ENCODE measurements around the gene AVP.
"Not testable (repeated sequence)": the region's sequence is repeated elsewhere in the genome, so short reads cannot be mapped to it uniquely, and the experiment has no call there.

The AVP gene

DNA sequence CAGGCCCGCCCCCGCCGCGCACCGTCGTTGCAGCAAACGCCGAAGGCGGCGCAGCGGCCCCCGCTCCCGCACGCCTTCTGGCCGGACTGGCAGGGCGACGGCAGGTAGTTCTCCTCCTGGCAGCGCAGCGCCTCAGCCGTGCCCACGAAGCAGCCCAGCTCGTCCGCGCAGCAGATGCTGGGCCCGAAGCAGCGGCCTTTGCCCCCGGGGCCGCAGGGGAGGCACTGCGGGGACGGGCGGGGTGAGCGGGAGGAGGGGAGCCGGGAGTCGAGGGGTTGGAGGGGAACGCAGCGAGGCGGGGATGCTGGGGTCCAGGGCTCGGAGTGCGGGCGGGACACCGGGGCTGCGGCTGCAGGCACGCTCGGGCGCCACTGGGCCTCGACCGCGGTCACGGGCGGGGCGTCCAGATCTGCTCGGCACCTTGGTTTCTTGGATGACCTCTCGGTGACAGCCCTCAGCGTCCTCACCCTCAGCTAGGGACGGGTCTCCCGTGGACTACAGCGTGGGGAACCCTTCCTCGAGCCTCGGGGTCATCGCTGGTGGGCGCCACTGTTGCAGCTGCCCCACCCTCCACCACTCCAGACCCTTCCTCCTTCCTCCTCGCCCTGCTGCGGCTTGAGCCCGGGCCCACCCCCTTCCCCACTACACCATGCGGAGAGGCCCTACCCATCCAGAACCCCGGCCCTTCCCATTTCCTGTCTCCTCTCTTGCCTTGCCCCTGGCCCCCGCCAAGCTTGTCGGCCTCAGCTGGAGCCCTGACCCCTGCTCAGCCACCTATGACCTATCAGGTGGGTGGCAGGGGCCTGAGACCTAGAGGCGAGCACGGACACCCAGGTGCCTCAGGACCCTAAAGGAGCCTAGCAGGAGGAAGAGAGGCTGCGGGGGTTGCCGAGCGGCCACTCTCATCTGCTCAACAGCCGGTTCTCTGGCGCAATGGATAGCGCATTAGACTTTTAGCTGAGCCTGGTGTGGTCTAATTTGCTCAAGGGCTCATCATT, 1.3 kb downstream of the AVP start:
- DNase-seq: no peak

DNA sequence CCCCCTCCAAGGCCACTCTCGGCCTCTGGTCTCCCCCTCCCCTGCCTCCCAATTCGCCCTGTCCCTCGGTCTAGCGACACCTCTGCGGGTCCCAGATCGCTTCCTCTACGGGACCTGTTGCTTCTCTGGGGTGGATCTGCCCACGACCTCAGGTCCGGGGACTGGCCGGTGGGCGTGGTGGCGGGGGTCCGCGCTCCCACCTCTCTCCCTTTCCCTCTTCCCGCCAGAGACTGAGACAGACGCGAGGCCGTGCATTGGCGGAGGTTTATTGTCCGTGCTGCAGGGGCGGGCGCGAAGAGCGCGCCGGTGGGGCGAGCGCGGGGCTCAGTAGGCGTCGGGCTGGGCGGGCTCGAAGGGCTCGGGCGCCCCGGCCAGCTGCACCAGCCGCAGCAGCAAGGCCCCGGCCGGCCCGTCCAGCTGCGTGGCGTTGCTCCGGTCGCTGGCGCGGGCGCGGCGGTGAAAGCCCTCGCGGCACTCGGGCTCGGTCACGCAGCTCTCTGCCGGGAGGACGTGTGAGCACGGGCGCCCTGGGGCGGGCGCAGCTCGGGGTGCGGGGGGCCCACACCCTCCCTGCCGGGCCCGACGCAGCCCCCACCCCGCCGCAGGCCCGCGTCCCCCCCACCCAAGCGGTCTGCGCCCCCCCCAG, 2.1 kb downstream of the AVP start:
- no peak for DNase-seq

DNA sequence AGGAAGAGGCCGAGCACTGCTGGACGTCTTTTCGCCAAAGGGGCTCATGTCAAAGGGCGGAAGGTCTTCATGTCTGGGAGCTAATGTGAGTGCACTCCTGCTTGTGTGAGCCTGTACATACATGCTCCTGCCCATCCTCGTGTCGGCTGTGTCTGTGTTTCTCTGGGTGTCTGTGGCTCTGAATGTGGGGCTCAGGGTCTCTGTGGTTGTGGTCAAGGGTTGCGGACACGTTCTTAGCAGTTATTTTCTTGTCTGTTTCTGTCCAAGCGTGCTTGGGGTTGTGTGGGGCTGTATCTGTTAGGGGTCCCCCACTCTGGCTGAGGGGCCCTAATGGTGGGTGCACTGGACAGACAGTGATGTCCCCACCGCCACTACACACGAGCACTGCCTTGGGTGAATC, 2.9 kb downstream of the AVP start:
- DNase-seq: no peak

DNA sequence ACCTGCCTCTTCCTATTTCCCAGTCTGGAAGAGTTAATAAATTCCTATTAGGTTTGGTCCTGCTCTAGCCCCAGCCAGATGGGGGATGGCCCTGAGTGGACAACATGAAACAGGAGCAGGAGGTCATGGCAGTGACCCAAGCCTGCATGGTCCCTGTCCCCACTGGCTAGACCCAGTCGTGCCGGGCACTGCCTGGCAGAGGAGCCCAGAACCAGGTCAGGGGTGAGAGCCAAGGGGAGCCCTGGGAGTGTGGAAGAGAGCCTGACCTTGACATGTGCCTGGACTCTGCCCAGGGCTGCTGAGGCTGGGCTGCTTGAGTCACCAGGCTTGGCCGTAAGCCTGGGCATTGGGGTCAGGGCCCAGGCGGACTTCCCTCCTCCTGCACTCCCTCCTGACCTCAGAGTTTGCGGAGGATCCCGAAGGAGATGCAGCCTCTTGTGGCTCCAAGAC, 3.6 kb downstream of the AVP start:
- no peak for DNase-seq

DNA sequence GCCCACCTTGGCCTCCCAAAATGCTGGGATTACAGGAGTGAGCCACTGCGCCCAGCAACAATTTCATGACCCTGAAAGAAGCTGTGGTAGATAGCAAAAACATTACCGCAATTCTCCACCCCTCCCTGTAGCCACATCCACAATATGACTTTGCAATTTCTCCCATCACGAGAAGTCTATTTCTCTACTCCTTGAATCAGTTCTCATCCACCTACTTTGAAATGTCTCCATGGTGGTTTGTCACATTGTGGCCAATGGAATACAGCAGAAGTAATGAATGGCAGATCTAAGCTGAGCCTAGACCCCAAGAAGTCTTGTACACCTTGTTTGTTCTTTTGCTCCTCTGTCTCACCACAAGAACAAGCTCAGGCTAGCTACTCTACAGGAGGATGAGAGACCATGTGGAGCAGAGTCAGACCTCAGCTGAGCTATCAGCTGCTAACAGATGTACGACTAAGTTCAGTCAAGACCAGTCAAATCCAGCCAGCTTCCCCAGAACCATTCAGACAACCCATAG, 6.8 kb downstream of the AVP start:
- no peak for DNase-seq

DNA sequence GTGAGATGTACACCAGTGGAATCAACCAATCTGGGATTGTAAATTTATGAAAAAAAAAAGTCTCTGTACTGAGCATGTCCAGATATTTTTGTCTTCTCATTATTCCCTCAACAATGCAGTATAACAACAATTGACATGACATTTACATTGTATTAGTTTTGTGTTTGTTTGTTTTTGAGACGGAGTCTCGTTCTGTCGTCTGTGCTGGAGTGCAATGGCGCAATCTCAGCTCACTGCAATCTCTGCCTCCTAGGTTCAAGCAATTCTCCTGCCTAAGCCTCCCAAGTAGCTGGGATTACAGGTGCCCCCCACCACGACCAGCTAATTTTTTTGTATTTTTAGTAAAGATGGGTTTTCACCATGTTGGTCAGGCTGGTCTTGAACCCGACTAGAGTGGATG, 9.2 kb downstream of the AVP start:
- DNase-seq: not testable (repeated sequence)

DNA sequence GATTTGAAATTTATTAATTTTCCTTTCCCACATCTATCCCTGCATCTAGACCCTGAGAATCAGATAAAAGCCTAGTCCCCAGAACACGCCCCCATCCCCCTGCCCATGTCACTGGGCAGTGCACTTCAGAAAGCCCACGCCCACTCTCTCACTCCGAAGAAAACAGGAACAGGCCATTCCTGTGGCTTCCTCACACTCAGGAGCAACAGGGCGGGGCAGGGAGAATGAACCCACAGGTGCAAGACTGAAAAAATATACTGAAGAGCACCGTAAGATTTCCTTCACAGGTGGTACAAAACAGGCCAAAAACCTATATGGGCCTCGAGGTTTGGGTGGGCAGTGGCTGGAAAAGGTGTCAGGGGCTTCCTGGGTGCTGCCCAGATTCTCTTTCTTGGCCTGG, 9.7 kb downstream of the AVP start:
- no peak for DNase-seq

DNA sequence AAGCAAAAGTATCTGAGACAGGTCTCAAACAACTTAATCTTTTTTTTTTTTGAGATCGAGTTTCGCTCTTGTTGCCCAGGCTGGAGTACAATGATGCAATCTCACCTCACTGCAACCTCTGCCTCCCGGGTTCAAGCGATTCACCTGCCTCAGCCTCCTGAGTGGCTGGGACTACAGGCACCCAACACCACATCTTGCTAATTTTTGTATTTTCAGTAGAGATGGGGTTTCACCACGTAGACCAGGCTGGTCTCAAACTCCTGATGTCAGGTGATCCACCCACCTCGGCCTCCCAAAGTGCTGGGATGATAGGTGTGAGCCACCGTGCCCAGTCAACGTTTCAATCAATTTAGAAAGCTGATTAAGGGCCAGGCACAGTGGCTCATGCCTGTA, 11.3 kb downstream of the AVP start:
- not testable (repeated sequence) for DNase-seq

DNA sequence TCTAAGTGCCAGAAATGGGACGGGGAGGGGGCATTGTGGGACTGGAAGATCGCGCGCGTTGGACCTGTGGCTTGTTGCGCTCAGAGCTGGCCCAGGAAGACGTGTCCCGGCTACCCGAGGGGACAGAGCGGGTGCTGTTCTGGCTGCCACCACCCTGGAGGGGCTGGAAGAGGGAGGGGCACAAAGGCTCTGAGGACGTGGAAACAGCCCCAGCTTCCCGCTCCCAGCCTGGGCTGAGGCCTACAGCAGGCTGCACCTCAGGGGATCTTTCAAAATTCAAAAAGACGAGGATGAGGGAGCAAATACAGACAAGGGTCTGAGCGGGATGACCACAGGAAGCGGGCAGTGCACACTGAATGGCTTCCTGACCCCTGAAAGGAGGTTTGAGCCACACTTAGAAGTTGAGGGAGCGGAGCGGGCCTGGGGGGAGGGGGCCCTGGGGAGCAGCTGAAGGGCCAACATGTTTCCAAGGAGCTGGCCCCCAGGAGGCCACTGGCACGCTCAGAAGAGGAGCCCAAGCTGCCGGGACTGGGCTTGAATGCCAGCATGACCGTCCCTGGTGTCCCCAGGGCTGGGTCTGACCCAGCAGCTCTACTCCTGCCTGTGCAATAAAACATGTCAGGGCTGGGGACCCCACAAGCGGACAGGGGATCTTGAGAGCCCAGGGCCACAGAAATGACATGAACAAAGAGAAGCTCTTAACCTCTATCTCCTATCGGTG, 11.8 kb downstream of the AVP start:
- no peak for DNase-seq

DNA sequence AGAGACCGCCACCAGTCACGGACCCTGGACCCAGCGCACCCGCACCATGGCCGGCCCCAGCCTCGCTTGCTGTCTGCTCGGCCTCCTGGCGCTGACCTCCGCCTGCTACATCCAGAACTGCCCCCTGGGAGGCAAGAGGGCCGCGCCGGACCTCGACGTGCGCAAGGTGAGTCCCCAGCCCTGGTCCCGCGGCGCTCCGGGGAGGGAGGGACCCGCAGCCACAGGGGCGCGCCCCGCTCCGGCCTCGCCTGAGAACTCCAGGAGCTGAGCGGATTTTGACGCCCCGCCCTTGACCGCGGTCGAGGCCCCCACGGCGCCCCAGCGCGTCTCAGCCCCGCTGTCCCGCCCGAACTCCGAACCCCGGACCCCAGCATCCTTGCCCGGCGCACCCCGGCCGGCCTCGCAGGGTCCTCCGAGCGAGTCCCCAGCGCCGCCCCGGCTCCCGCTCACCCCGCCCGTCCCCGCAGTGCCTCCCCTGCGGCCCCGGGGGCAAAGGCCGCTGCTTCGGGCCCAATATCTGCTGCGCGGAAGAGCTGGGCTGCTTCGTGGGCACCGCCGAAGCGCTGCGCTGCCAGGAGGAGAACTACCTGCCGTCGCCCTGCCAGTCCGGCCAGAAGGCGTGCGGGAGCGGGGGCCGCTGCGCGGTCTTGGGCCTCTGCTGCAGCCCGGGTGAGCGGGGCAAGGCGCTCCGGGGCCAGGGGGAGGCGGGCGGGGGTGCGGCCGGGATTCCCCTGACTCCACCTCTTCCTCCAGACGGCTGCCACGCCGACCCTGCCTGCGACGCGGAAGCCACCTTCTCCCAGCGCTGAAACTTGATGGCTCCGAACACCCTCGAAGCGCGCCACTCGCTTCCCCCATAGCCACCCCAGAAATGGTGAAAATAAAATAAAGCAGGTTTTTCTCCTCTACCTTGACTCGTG, 12.7 kb downstream of the AVP start, which contains the start of gene OXT:
Gene OXT, plus strand, starts transcription at position 11 of the 920 bp plus-strand sequence. Its CDS starts 36 bp downstream, at position 47.
- DNase-seq: peak; percentile 58

DNA sequence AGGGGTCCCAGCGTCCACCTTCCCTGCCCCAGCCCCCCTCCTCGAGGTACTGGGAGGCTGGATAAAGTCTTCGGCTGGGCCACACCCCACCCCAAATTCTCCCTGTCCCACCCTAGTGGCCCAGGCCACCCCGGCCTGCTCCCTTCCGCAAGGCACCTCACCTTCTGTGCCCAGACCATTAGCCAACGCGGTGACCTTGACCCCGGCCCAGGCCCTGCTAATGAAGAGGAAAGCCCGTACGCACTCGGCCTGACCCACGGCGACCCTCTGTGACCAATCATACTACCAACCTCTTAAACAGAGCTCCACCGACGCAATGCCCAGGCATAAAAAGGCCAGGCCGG, 13.3 kb downstream of the AVP start:
- DNase-seq: no peak

DNA sequence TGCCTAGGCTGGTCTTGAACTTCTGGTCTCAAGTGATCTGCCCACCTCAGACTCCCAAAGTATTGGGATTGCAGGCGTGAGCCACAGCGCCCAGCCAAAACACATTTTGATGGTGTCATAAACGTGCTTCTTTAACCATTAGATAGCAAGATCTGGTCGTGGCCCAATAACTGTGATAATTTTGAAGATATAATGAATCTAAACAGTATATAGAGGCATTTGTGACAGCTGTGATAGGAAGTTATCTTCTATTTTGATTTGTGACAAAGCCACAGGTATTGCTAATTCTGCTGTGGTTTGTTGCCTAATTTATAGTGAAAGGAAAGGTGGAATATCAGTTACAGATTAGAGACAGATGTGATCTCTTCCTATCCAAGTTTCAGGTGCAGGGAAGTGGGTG, 13.8 kb downstream of the AVP start:
- DNase-seq: no peak

DNA sequence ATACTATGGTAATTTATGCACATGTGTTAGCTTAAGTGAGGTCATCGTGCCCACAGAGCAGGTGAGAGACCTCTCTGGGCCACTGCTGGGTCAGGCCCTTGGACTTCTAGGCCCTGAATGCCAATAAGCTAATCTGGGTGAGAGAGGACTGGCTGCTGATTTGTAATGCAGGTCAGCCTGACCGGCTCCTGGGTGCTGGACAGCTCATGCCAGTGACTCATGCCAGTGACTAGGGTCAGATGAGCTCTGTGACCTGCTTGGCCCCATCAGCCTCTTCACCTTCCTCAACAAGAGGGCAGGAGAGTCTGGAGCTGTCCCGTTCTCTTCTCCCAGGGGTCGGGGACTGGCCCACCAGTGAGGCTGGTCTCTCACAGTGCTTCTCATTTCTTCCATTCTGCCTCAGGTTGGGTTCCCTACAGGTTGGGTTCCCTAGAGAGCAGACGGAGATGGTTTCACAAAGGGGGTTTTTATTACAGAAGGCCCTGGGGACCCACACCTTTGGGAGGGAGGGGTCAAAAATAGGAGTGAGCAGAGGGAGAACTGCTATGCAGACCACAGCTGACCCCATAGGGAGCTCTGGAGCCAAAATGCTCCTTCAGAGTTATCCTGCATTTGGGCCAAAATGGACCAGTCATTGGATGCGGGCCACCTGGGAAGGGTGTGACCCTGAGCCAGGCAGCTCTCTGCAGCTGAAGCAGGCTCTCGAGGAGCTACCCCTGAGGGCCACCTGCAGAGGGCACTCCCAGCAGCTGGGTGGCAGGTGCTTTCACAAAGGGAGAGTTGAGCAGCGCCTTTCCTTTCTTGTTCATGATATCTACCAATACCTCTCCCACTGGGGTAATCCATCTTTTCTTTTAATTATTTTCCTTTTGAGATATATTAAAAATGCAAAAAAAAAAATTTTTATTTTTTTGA, 15.3 kb downstream of the AVP start:
- peak; percentile 37 for DNase-seq

DNA sequence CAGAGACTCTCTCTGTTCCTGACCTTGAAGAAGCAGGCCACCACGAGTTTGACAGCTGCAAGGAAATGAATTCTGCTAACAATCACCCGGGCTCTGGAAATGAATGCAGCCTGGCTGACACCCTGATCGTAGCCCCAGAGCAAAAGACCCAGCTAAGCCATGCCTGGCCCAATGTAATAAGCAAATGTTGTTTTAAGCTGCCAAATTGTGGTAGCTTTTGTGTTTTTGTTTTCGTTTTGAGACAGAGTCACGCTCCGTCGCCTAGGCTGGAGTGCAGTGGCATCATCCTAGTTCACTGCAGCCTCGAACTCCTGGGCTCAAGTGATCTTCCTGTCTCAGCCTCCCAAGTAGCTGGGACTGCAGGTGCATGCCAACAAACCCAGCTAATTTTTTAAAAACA, 16.4 kb downstream of the AVP start:
- DNase-seq: no peak

DNA sequence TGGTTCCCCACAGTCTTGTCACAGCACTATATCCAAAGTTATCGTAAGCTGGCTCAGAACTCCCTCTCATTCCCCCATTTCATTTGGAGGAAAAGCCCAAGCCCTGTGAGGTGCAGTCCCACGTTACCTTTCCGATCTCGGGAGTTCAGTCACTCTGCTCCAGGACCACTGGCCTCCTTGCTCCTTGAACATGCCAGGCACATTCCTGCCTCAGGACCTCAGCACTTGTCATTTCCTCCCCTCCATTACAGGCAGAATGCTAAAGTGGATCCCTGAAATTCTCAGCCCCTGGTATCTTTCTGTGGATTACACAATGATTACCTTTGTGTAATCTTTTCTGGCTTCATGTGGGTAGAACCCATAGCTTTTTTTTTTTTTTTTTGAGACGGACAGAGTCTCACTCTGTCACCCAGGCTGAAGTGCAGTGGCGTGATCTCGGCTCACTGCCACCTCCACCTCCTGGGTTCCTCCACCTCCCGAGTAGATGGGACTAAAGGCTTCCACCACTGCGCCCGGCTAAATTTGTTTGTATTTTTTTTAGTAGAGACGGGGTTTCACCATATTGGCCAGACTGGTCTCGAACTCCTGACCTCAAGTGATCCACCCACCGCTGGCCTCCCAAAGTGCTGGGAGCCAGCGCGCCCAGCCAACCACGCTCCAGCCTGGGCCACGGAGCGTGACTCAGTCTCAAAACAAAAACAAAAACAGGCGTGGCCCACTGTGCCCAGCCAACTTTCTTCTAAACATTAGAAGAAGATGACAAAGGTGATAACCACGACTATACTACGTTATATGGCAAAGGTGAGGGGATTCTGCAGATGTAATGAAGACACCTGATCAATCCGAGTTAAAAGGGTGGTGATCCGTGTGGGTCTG, 17.1 kb downstream of the AVP start:
- no peak for DNase-seq

DNA sequence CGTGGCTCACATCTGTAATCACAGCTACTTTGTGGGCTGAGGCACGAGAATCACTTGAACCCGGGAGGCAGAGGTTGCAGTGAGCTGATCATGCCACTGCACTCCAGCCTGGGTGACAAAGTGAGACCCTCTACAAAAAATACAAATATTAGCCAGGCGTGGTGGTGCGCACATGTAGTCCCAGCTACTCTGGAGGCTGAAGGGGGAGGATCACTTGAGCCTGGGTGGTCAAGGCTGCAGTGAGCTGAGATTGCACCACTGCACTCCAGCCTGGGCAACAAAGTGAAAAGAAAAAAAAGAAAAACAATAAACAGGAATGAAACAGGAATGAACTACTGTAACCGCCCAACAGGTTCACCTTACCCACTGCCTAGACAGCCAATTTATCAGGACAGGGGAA, 20.4 kb downstream of the AVP start:
- DNase-seq: not testable (repeated sequence)

DNA sequence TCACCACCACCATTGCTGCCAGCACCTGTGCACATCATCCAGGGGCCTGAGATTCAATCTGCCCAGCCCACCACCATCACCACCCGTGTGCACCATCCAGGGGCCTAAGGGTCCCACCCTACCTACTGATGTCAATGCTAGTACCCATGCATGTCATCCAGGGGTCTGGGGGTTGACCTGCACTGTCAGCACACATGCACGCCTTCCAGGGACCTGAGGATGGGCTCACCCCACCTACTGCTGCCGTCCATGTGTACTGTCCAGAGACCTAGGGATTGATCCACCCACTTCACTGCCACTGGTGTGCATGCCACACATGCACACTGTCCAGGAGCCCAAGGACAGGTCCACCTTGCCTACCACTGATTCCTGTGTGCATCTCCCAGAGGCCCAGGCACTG, 25.0 kb downstream of the AVP start:
- DNase-seq: no peak

DNA sequence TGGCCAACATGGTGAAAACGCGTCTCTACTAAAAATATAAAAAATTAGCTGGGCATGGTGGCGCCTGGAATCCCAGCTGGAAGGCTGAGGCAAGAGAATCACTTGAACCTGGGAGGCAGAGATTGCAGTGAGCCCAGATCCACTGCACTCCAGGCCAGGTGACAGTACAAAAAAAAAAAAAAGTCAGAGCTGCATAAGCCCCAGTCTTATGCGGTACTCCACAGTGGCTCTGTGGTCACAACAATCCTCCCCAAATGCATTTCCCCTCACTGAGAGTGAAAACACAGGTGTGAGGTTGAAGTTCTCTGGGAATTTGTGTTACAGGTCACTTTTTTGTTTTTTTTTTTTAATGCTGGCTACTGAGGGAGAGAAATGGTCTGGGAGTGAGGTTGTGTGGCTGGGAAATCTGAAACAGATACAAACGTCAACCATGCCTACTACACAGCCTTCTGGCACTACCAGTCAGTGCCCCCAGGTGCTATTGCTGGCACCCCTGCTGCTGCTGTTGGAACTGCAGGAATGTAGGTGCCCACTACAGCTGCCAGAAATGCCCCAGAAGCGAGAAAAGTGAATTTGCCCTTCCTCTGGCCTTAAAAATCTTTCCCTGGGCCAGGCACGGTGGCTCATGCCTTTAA, 33.0 kb downstream of the AVP start:
- DNase-seq: no peak
